Astrocyte (in vitro differentiated cells and primary cell): ENCODE results near the gene MTMR12. TPM values are rescaled to one million over a fixed set of nuclear protein-coding genes. Genes with fewer than 3 reads are reported as not detected.
"Not testable (repeated sequence)": the region's sequence is repeated elsewhere in the genome, so short reads cannot be mapped to it uniquely, and the experiment has no call there.

Experiments used
- DNase-seq: peaks from one replicate; pipeline ENCODE4 v3.0.0-alpha.2; 2010; ENCODE audit warnings: low read depth
- FAIRE-seq: peaks from 2 replicates; lab custom pipeline; 2011; peaks lifted over from hg19 to GRCh38; lab: Jason Lieb, UNC
- H2AFZ ChIP-seq: 2 replicates; pipeline ENCODE4 v1.6.0; 2012; ENCODE audit warnings: low read depth, low read length, inconsistent platforms
- H3K27ac ChIP-seq: 2 replicates; pipeline ENCODE4 v1.5.1; 2011; ENCODE audit warnings: low read depth, low read length, inconsistent platforms
- H3K27me3 ChIP-seq: 2 replicates; pipeline ENCODE4 v1.6.0; 2011; ENCODE audit warnings: low read length, inconsistent platforms; ENCODE audit not compliant: insufficient read depth
- H3K36me3 ChIP-seq: 2 replicates; pipeline ENCODE4 v1.5.1; 2011; ENCODE audit warnings: low read length, inconsistent platforms; ENCODE audit not compliant: insufficient read depth
- H3K4me1 ChIP-seq: 2 replicates; pipeline ENCODE4 v1.5.1; 2011; ENCODE audit warnings: low read length, inconsistent platforms; ENCODE audit not compliant: insufficient read depth
- H3K4me2 ChIP-seq: 2 replicates; pipeline ENCODE4 v1.6.0; 2012; ENCODE audit warnings: low read length, inconsistent platforms
- H3K4me3 ChIP-seq: 2 replicates; pipeline ENCODE4 v1.5.1; 2011; ENCODE audit warnings: low read depth, mild to moderate bottlenecking, low read length, inconsistent platforms; ENCODE audit not compliant: insufficient read depth
- H3K79me2 ChIP-seq: 2 replicates; pipeline ENCODE4 v1.6.0; 2012; ENCODE audit warnings: mild to moderate bottlenecking, low read length, inconsistent platforms; ENCODE audit not compliant: insufficient read depth
- H3K9ac ChIP-seq: 2 replicates; pipeline ENCODE4 v1.6.0; 2012; ENCODE audit warnings: mild to moderate bottlenecking, low read length, inconsistent platforms
- H3K9me3 ChIP-seq: 2 replicates; pipeline ENCODE4 v1.5.1; 2012; ENCODE audit warnings: low read depth, mild to moderate bottlenecking, low read length, inconsistent platforms; ENCODE audit not compliant: insufficient read depth
- H4K20me1 ChIP-seq: 2 replicates; pipeline ENCODE4 v1.6.0; 2012; ENCODE audit warnings: low read length, inconsistent platforms; ENCODE audit not compliant: insufficient read depth
- H3K27ac Mint-ChIP-seq: one replicate; pipeline ENCODE4 v1.8.0; 2021; ENCODE audit warnings: mild to moderate bottlenecking, mixed read lengths; ENCODE audit not compliant: unreplicated experiment
- H3K27me3 Mint-ChIP-seq: one replicate; pipeline ENCODE4 v1.8.0; 2021; ENCODE audit warnings: low read depth, mixed read lengths; ENCODE audit not compliant: unreplicated experiment
- H3K36me3 Mint-ChIP-seq: one replicate; pipeline ENCODE4 v1.8.0; 2021; ENCODE audit warnings: low read depth, mixed read lengths; ENCODE audit not compliant: unreplicated experiment
- H3K4me1 Mint-ChIP-seq: one replicate; pipeline ENCODE4 v1.8.0; 2021; ENCODE audit warnings: low read depth, mixed read lengths; ENCODE audit not compliant: unreplicated experiment
- H3K4me3 Mint-ChIP-seq: one replicate; pipeline ENCODE4 v1.8.0; 2021; ENCODE audit warnings: mild to moderate bottlenecking, moderate library complexity, mixed read lengths; ENCODE audit not compliant: unreplicated experiment
- H3K9me3 Mint-ChIP-seq: one replicate; pipeline ENCODE4 v1.8.0; 2021; ENCODE audit warnings: mild to moderate bottlenecking, mixed read lengths; ENCODE audit not compliant: unreplicated experiment
- EZH2 ChIP-seq: IDR thresholded peaks from 2 replicates; pipeline ENCODE4 v1.6.1; 2012; ENCODE audit warnings: mild to moderate bottlenecking, low read length, inconsistent platforms; ENCODE audit not compliant: insufficient read depth
- total RNA-seq: library from RNA; stranded (reverse); gene quantifications from 2 replicates; pipeline ENCODE4 v1.2.1, GENCODE V29; 2021
- TF ChIP-seq, protein P1 (sequence below): IDR thresholded peaks from 2 replicates; pipeline ENCODE4 v1.5.1; 2011; ENCODE audit warnings: low read depth, mild to moderate bottlenecking, inconsistent platforms, low read length, moderate library complexity; ENCODE audit not compliant: insufficient read depth

MTMR12 gene
- total RNA-seq, 1 donor from 2014 or later = 23.1 TPM

DNA sequence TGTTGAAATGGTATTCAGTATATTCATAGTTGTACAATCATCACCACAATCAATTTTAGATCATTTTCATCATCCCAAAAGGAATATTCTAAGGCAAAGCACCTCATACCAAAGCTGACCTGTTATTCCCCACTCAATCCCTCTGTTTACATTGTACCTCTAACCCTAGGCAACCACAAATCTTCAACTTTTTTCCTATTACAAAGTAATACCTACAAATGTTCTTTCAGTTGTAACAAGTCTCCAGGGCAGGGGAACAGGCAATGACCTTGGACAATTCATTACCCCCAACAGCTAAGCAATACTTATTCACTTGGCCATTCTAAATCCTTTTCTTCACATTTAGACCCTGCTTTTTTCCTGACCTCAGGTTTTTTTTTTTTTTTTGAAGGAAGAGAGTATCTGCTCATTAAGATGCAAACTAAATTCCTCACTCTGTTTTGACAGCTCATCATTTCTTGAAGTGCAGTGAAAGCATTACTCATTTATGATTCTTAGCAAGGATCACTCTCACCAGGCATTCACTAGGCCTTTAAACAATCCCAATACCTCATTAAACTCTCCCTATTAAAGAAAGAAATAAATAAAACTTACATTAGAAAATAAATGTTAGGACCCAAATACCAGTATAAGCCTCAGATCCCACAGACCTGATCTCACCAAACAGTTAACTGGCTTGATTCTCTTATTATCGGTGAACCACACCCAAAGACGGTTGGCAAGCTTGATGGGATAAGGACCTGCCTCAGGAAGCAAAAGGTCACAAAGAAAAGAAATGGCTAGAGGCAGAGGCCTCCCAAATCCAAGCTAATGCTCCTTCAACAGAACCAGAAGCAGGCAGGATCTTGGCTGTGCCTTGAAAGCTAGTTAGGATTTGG, 15.3 kb downstream of the MTMR12 start:
- FAIRE-seq (no peak), DNase-seq (no peak)
- Histone ChIP-seq H2AFZ (no peak overlapping the region), H3K27ac (no peak overlapping the region), H3K27me3 (no peaks in the 10 kb centered on the region), H3K4me3 (no peak overlapping the region), H3K79me2 (peaks cover 73% of the 10 kb centered on the region), H3K36me3 (no peaks in the 10 kb centered on the region), H3K9me3 (no peaks in the 10 kb centered on the region), H4K20me1 (peaks cover 67% of the 10 kb centered on the region), H3K4me1 (peaks cover 12% of the 10 kb centered on the region), H3K4me2 (no peak overlapping the region), H3K9ac (no peak overlapping the region)
- peak overlapping the region; percentile 11 for H3K4me3 Mint-ChIP-seq
- H3K4me1 Mint-ChIP-seq = peaks cover 20% of the 10 kb centered on the region
- no peaks in the 10 kb centered on the region for H3K27me3 Mint-ChIP-seq
- peak overlapping the region; percentile 23 for H3K27ac Mint-ChIP-seq
- H3K36me3 Mint-ChIP-seq = peaks cover 23% of the 10 kb centered on the region
- TF ChIP-seq EZH2 = no peak
- TF ChIP-seq, protein P1, sequence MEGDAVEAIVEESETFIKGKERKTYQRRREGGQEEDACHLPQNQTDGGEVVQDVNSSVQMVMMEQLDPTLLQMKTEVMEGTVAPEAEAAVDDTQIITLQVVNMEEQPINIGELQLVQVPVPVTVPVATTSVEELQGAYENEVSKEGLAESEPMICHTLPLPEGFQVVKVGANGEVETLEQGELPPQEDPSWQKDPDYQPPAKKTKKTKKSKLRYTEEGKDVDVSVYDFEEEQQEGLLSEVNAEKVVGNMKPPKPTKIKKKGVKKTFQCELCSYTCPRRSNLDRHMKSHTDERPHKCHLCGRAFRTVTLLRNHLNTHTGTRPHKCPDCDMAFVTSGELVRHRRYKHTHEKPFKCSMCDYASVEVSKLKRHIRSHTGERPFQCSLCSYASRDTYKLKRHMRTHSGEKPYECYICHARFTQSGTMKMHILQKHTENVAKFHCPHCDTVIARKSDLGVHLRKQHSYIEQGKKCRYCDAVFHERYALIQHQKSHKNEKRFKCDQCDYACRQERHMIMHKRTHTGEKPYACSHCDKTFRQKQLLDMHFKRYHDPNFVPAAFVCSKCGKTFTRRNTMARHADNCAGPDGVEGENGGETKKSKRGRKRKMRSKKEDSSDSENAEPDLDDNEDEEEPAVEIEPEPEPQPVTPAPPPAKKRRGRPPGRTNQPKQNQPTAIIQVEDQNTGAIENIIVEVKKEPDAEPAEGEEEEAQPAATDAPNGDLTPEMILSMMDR = no peak
- peaks cover 1% of the 10 kb centered on the region for H3K9me3 Mint-ChIP-seq

DNA sequence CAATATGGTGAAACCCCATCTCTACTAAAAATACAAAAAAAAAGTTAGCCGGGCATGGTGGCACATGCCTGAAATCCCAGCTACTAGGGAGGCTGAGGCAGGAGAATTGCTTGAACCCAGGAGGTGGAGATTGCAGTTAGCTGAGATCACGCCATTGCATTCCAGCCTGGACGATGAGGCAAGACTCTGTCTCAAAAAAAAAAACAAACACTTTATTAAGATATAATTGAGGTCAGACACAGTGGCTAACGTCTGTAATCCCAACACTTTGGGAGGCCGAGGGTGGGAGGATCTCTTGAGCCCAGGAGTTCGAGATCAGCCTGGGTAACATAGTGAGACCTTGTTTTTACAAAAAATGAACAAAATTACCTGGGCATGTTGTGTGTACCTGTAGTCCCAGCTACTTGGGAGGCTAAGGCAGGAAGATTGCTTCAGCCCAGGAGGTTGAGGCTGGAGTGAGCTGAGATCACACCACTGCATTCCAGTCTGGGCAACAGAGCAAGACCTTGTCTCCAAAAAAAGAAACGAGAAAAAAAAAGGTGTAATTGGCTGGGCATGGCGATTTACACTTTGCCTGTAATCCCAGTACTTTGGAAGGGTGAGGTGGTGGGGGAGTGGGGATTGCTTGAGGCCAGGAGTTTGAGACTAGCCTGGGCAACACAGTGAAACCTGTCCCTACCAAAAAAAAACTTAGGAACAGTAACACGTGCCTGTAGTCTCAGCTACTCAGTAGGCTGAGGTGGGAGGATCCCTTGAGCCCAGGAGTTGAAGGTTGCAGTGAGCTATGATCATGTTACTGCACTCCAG, 16.6 kb downstream of the MTMR12 start:
- not testable (repeated sequence) for H3K9me3 Mint-ChIP-seq, H3K4me2 ChIP-seq, H3K36me3 ChIP-seq, H3K27ac ChIP-seq, H3K9ac ChIP-seq, H3K27me3 Mint-ChIP-seq, DNase-seq, H3K9me3 ChIP-seq, H3K4me3 ChIP-seq, H2AFZ ChIP-seq, H3K27me3 ChIP-seq, FAIRE-seq
- Mint-ChIP-seq H3K4me1 (peaks cover 20% of the 10 kb centered on the region), H3K4me3 (peak overlapping the region; percentile 14), H3K27ac (peak overlapping the region; percentile 62), H3K36me3 (peaks cover 27% of the 10 kb centered on the region)
- Histone ChIP-seq H3K4me1 (peaks cover 12% of the 10 kb centered on the region), H3K79me2 (peaks cover 68% of the 10 kb centered on the region), H4K20me1 (peaks cover 59% of the 10 kb centered on the region)

DNA sequence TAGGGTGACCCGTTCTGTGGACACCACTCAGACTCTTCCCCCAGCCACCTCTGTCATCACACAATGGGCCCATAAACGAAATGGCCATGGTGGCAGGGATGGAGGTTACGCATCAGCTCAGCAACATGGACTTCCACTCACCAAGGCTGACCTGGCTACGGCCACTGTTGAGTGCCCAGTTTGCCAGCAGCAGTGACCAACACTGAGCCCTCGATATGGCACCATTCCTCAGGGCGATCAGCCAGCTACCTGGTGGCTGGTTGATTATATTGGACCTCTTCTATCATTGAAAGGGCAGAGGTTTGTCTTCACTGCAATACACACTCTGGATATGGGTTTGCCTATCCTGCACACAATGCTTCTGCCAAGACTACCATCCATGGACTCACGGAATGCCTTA, 21.1 kb downstream of the MTMR12 start:
- FAIRE-seq (no peak), DNase-seq (no peak)
- Histone ChIP-seq H3K9ac (no peak overlapping the region), H3K9me3 (no peaks in the 10 kb centered on the region), H2AFZ (no peak overlapping the region), H3K4me3 (no peak overlapping the region), H3K27ac (no peak overlapping the region), H3K4me2 (no peak overlapping the region), H3K27me3 (no peaks in the 10 kb centered on the region), H3K36me3 (no peaks in the 10 kb centered on the region), H3K79me2 (peaks cover 47% of the 10 kb centered on the region), H4K20me1 (peaks cover 35% of the 10 kb centered on the region), H3K4me1 (no peaks in the 10 kb centered on the region)
- H3K9me3 Mint-ChIP-seq = peaks cover 5% of the 10 kb centered on the region
- H3K4me3 Mint-ChIP-seq = no peak overlapping the region
- H3K36me3 Mint-ChIP-seq = peaks cover 34% of the 10 kb centered on the region
- H3K4me1 Mint-ChIP-seq = peaks cover 5% of the 10 kb centered on the region
- TF ChIP-seq EZH2 = no peak
- TF ChIP-seq, protein P1 = no peak
- H3K27ac Mint-ChIP-seq = no peak overlapping the region
- no peaks in the 10 kb centered on the region for H3K27me3 Mint-ChIP-seq
